Measurements from ENCODE around the gene MMP23B. TPM values are rescaled to one million over a fixed set of nuclear protein-coding genes. Genes with fewer than 3 reads are reported as not detected.

MMP23B gene
- polyA plus RNA-seq, 2 of the 4 experiments (the other 2 are of a cell fraction): 1.0 TPM; not detected in 1

GRCh38 chr1:1677718-1678580 lies 46.0 kb downstream of the MMP23B start:
- no peak for FAIRE-seq
- 96% methylated on average over 37 of the region's 39 CpGs for WGBS (ENCODE audit: missing lambda C conversion rate)
- Histone ChIP-seq H3K9me3 (no peaks in the 10 kb centered on the region), H3K4me3 (no peak overlapping the region), H3K27ac (peak overlapping the region in 1 of 2 experiments; percentile 56; a peak in 2 of 6 replicates), H3K4me2 (no peak overlapping the region), H3K4me1 (peaks cover 7% of the 10 kb centered on the region; the same call in 1 of the 3 replicates)
- CTCF ChIA-PET: interaction anchor here (0.5 to 1.5 kb wide), 3 partner anchors 12 to 234 kb away, joined by 4 to 5 read pairs (median 4); partner anchors contain the start of gene CDK11A
- no peak; a peak in 1 of 6 replicates for ATAC-seq
- POLR2A ChIA-PET: no interaction called here
- DNase-seq (ENCODE audit: low read depth in 1 of 2, low spot score in 1 of 2): no peak
- no peak for TF ChIP-seq NPAS2 (CRISPR knock-in tag; IDR thresholded peaks at IDR 0.05; ENCODE audit: borderline replicate concordance)
- TF ChIP-seq PBX3 (IDR thresholded peaks at IDR 0.05): no peak
- TF ChIP-seq BHLHE40 (IDR thresholded peaks at IDR 0.05; ENCODE audit: low read depth, low read length): no peak
- TF ChIP-seq HES2 (IDR thresholded peaks at IDR 0.05): no peak
- TF ChIP-seq SMC3 (IDR thresholded peaks at IDR 0.05): no peak
- no peak for TF ChIP-seq MAFK (IDR thresholded peaks at IDR 0.05; ENCODE audit: partially characterized antibody)
- no peak for TF ChIP-seq TP53 (CRISPR knock-in tag; IDR thresholded peaks at IDR 0.05)
- no peak for TF ChIP-seq RAD21 (conservative IDR thresholded peaks at IDR 0.05 in 1 of 2, IDR thresholded peaks at IDR 0.05 in 1 of 2)
- no peak for TF ChIP-seq GATA3 (IDR thresholded peaks at IDR 0.05; ENCODE audit: borderline replicate concordance)
- no peak for TF ChIP-seq HEYL (CRISPR knock-in tag; IDR thresholded peaks at IDR 0.05)
- no peak for TF ChIP-seq RARB (CRISPR knock-in tag; IDR thresholded peaks at IDR 0.05)
- no peak for TF ChIP-seq ZFP36 (IDR thresholded peaks at IDR 0.05; ENCODE audit: borderline replicate concordance, partially characterized antibody)
- TF ChIP-seq ZSCAN20 (CRISPR knock-in tag; IDR thresholded peaks at IDR 0.05): no peak
- TF ChIP-seq HDAC2 (IDR thresholded peaks at IDR 0.05): no peak
- no peak for TF ChIP-seq RNF2 (IDR thresholded peaks at IDR 0.05; ENCODE audit: borderline replicate concordance, low read depth)
- TF ChIP-seq HOXB5 (CRISPR knock-in tag; IDR thresholded peaks at IDR 0.05): no peak
- no peak for TF ChIP-seq KDM1A (IDR thresholded peaks at IDR 0.05; ENCODE audit: low read depth)
- no peak for TF ChIP-seq E2F6 (IDR thresholded peaks at IDR 0.05; ENCODE audit: borderline replicate concordance, low read depth)
- no peak for TF ChIP-seq HMGXB4 (CRISPR knock-in tag; IDR thresholded peaks at IDR 0.05; ENCODE audit: borderline replicate concordance)

GRCh38 chr1:1678581-1679380 lies 46.8 kb downstream of the MMP23B start:
- H3K9me3 ChIP-seq: no peaks in the 10 kb centered on the region
- WGBS (ENCODE audit: missing lambda C conversion rate): 77% methylated on average over 23 of the region's 24 CpGs
- H3K4me3 ChIP-seq: no peak overlapping the region
- no peak overlapping the region for H3K4me2 ChIP-seq
- POLR2A ChIA-PET: no interaction called here
- DNase-seq (ENCODE audit: low read depth in 1 of 2, low spot score in 1 of 2) (peak; percentile 12 to 37), FAIRE-seq (no peak), ATAC-seq (peak; percentile 60 to 81; a peak in 3 of 6 replicates)
- peaks cover 7% of the 10 kb centered on the region; the same call in 1 of the 3 replicates for H3K4me1 ChIP-seq
- CTCF ChIA-PET: interaction anchor here (0.5 to 1.5 kb wide), 3 partner anchors 13 to 235 kb away, joined by 4 to 5 read pairs (median 4); partner anchors contain the start of gene CDK11A
- peak overlapping the region in 1 of 2 experiments; percentile 56; a peak in 3 of 6 replicates for H3K27ac ChIP-seq
- no peak for TF ChIP-seq MAFK (IDR thresholded peaks at IDR 0.05; ENCODE audit: partially characterized antibody)
- no peak for TF ChIP-seq EHF (CRISPR knock-in tag; IDR thresholded peaks at IDR 0.05)
- TF ChIP-seq FOSB (CRISPR knock-in tag; IDR thresholded peaks at IDR 0.05): no peak
- no peak for TF ChIP-seq SMC3 (IDR thresholded peaks at IDR 0.05)
- no peak for TF ChIP-seq PBX3 (IDR thresholded peaks at IDR 0.05)
- no peak for TF ChIP-seq HOXA7 (CRISPR knock-in tag; IDR thresholded peaks at IDR 0.05)
- no peak for TF ChIP-seq MYC (IDR thresholded peaks at IDR 0.05; ENCODE audit: borderline replicate concordance, low read length)
- no peak for TF ChIP-seq EP300 (IDR thresholded peaks at IDR 0.05)
- no peak for TF ChIP-seq ZFP36 (IDR thresholded peaks at IDR 0.05; ENCODE audit: borderline replicate concordance, partially characterized antibody)
- TF ChIP-seq RCOR1 (IDR thresholded peaks at IDR 0.05; ENCODE audit: low read depth, low read length): no peak
- TF ChIP-seq BCL3 (IDR thresholded peaks at IDR 0.05): no peak
- no peak for TF ChIP-seq HEYL (CRISPR knock-in tag; IDR thresholded peaks at IDR 0.05)
- no peak for TF ChIP-seq CEBPB (IDR thresholded peaks at IDR 0.05)
- TF ChIP-seq HOXB13 (CRISPR knock-in tag; IDR thresholded peaks at IDR 0.05; ENCODE audit: low read depth): no peak
- TF ChIP-seq JUNB (IDR thresholded peaks at IDR 0.05): no peak
